ENCODE measurements around the gene CYGB. TPM values are rescaled to one million over a fixed set of nuclear protein-coding genes. Genes with fewer than 3 reads are reported as not detected.

The CYGB gene
- total and polyA plus RNA-seq, 2 of the 13 experiments (the other 11 are each of a cell fraction or from before 2014, with no cell fraction given): 18.9 to 27.1 TPM

GRCh38 chr17:76506408-76507345 is 30.8 kb downstream of the CYGB start (continued):
- TF ChIP-seq PLSCR1 (CRISPR knock-in tag; IDR thresholded peaks at IDR 0.05; ENCODE audit: borderline replicate concordance) (no peak), CBFB (CRISPR knock-in tag; IDR thresholded peaks at IDR 0.05) (peak; percentile 35; the same call in 1 of the 2 replicates), PAX8 (CRISPR knock-in tag; IDR thresholded peaks at IDR 0.05; ENCODE audit: borderline replicate concordance) (0 out of 2 replicates have a peak, but pooled peaks have one; percentile 42), ASH2L (IDR thresholded peaks at IDR 0.05; ENCODE audit: insufficient read length, low read depth, low read length) (peak; percentile 47), TBX2 (CRISPR knock-in tag; IDR thresholded peaks at IDR 0.05; ENCODE audit: borderline replicate concordance) (peak; percentile 83), FOXA3 (CRISPR knock-in tag; IDR thresholded peaks at IDR 0.05) (no peak), CREM (IDR thresholded peaks at IDR 0.05) (no peak), CREM (CRISPR knock-in tag; IDR thresholded peaks at IDR 0.05) (no peak), SMYD3 (CRISPR knock-in tag; IDR thresholded peaks at IDR 0.05) (0 out of 2 replicates have a peak, but pooled peaks have one; percentile 71), ZGPAT (CRISPR knock-in tag; IDR thresholded peaks at IDR 0.05) (0 out of 2 replicates have a peak, but pooled peaks have one; percentile 35), ZNF670 (CRISPR knock-in tag; IDR thresholded peaks at IDR 0.05; ENCODE audit: borderline replicate concordance) (no peak), ZNF615 (CRISPR knock-in tag; IDR thresholded peaks at IDR 0.05; ENCODE audit: borderline replicate concordance) (no peak), ZBTB33 (CRISPR knock-in tag; IDR thresholded peaks at IDR 0.05) (peak; percentile 33; the same call in 1 of the 2 replicates), HNF4G (IDR thresholded peaks at IDR 0.05; ENCODE audit: borderline replicate concordance, low read depth, low read length) (0 out of 2 replicates have a peak, but pooled peaks have one; percentile 38), HNF4G (CRISPR knock-in tag; IDR thresholded peaks at IDR 0.05; ENCODE audit: borderline replicate concordance, low read depth) (no peak), MEF2D (CRISPR knock-in tag; IDR thresholded peaks at IDR 0.05) (no peak; the same call in 1 of the 2 replicates), ZNF562 (CRISPR knock-in tag; IDR thresholded peaks at IDR 0.05; ENCODE audit: borderline replicate concordance) (no peak), BRCA1 (CRISPR knock-in tag; IDR thresholded peaks at IDR 0.05) (no peak), ZFP1 (CRISPR knock-in tag; IDR thresholded peaks at IDR 0.05) (no peak), EED (CRISPR knock-in tag; IDR thresholded peaks at IDR 0.05) (peak; percentile 97), ZSCAN9 (CRISPR knock-in tag; IDR thresholded peaks at IDR 0.05; ENCODE audit: borderline replicate concordance) (peak; percentile 45; the same call in 1 of the 2 replicates), ZNF143 (CRISPR knock-in tag; IDR thresholded peaks at IDR 0.05) (no peak), ARNT2 (CRISPR knock-in tag; IDR thresholded peaks at IDR 0.05; ENCODE audit: low read depth) (peak; percentile 27; the same call in 1 of the 2 replicates), ZNF703 (CRISPR knock-in tag; IDR thresholded peaks at IDR 0.05; ENCODE audit: borderline replicate concordance) (no peak), ZNF484 (CRISPR knock-in tag; IDR thresholded peaks at IDR 0.05; ENCODE audit: borderline replicate concordance, low read depth) (no peak), RFXANK (CRISPR knock-in tag; IDR thresholded peaks at IDR 0.05) (no peak), HIVEP1 (CRISPR knock-in tag; IDR thresholded peaks at IDR 0.05) (peak; percentile 65)
